SK-N-SH (cell line): ENCODE measurements around the gene SESTD1. TPM values are rescaled to one million over a fixed set of nuclear protein-coding genes. Genes with fewer than 3 reads are reported as not detected.

Source experiments
- CTCF ChIA-PET: fragments of 300-600, 350-600 bp; formaldehyde crosslinking; extraction: SDS; loops from one replicate; lab custom pipeline; 2021; lab: Yijun Ruan, JAX
- POLR2A ChIA-PET: fragments of 350-600 bp; sonication (Branson Sonifier 250); formaldehyde crosslinking; extraction: SDS; loops from one replicate; lab custom pipeline; 2020; ENCODE audit warnings: antibody characterized with exemption, inconsistent platforms; lab: Yijun Ruan, JAX
- DNase-seq: peaks from one replicate; pipeline ENCODE4 v3.0.0; 2012
- H2AFZ ChIP-seq: fragments of 200-600 bp; sonication (generic); 2 replicates; pipeline ENCODE4 v1.8.1; 2016; ENCODE audit warnings: antibody characterized with exemption, mild to moderate bottlenecking, low read depth
- H3F3A ChIP-seq: fragments of 200-600 bp; sonication (generic); replicated peaks from 2 replicates; pipeline ENCODE3; 2016; ENCODE audit warnings: antibody characterized with exemption, mild to moderate bottlenecking; ENCODE audit not compliant: insufficient read depth
- H3K27ac ChIP-seq, 2 experiments: fragments of 200-500 bp in 1 of 2; fragments of 200-600 bp in 1 of 2; sonication (Bioruptor generic) in 1 of 2; sonication (generic), shearing (Covaris generic) in 1 of 2; 2 replicates each; pipeline versions ENCODE4 v1.5.1 to v1.6.1; 2014 to 2016; ENCODE audit warnings: low read depth in 2 of 2, inconsistent platforms in 1 of 2, low read length in 1 of 2, mild to moderate bottlenecking in 1 of 2, mixed read lengths in 1 of 2
- H3K27me3 ChIP-seq: fragments of 200-600 bp; sonication (generic), shearing (Covaris generic); 2 replicates; pipeline ENCODE4 v1.6.1; 2016; ENCODE audit warnings: mixed run types; ENCODE audit not compliant: insufficient read depth
- H3K36me3 ChIP-seq, 2 experiments: fragments of 200-500 bp in 1 of 2; fragments of 200-600 bp in 1 of 2; sonication (Bioruptor generic) in 1 of 2; sonication (generic) in 1 of 2; replicated peaks in 1 of 2; 2 replicates each; pipeline versions ENCODE3 to v1.5.1; 2014 to 2016; ENCODE audit warnings: low read length in 1 of 2, mild to moderate bottlenecking in 1 of 2; ENCODE audit not compliant: insufficient read depth in 2 of 2, control insufficient read depth in 1 of 2
- H3K4me1 ChIP-seq, 2 experiments: fragments of 200-500 bp in 1 of 2; fragments of 200-600 bp in 1 of 2; sonication (Bioruptor generic) in 1 of 2; sonication (generic), shearing (Covaris generic) in 1 of 2; 2 replicates each; pipeline versions ENCODE4 v1.5.1 to v1.6.1; 2014 to 2016; ENCODE audit warnings: low read depth in 1 of 2, low read length in 1 of 2, mixed run types in 1 of 2; ENCODE audit not compliant: insufficient read depth in 2 of 2, control insufficient read depth in 1 of 2
- H3K4me2 ChIP-seq: fragments of 200-600 bp; sonication (generic), shearing (Covaris generic); 2 replicates; pipeline ENCODE4 v1.6.1; 2017; ENCODE audit warnings: mixed run types
- H3K4me3 ChIP-seq, 2 experiments: fragments of 200-500 bp in 1 of 2; fragments of 200-600 bp in 1 of 2; sonication (Bioruptor generic) in 1 of 2; sonication (generic), shearing (Covaris generic) in 1 of 2; 2 replicates each; pipeline versions ENCODE4 v1.5.1 to v1.8.1; 2014 to 2016; ENCODE audit warnings: low read depth in 2 of 2, inconsistent platforms in 1 of 2, low read length in 1 of 2, mild to moderate bottlenecking in 1 of 2, mixed read lengths in 1 of 2, moderate library complexity in 1 of 2
- H3K79me2 ChIP-seq: fragments of 200-600 bp; sonication (generic); 2 replicates; pipeline ENCODE4 v1.8.1; 2017; ENCODE audit warnings: mild to moderate bottlenecking; ENCODE audit not compliant: insufficient read depth
- H3K9ac ChIP-seq: fragments of 200-600 bp; sonication (generic); 2 replicates; pipeline ENCODE4 v1.6.1; 2017; ENCODE audit warnings: mixed run types
- H3K9me2 ChIP-seq: fragments of 200-600 bp; sonication (generic); 2 replicates; pipeline ENCODE4 v1.6.1; 2017; ENCODE audit warnings: mixed run types
- H3K9me3 ChIP-seq: fragments of 200-600 bp; sonication (generic); 2 replicates; pipeline ENCODE4 v1.6.1; 2017; ENCODE audit warnings: mixed run types, mild to moderate bottlenecking, moderate library complexity
- H4K20me1 ChIP-seq: fragments of 200-600 bp; sonication (generic); 2 replicates; pipeline ENCODE4 v1.6.1; 2017; ENCODE audit warnings: mild to moderate bottlenecking, mixed run types; ENCODE audit not compliant: insufficient read depth
- CHD2 ChIP-seq: fragments of 150-350 bp; IDR thresholded peaks from 2 replicates; pipeline ENCODE4 v1.6.1; 2018; ENCODE audit warnings: low read length; ENCODE audit not compliant: partially characterized antibody
- ELF1 ChIP-seq: IDR thresholded peaks from 2 replicates; pipeline ENCODE4 v1.4.0; 2012
- GABPA ChIP-seq: IDR thresholded peaks from 2 replicates; pipeline ENCODE4 v1.4.0; 2012; ENCODE audit warnings: low read depth, mild to moderate bottlenecking
- GATA2 ChIP-seq: sonication (generic); formaldehyde crosslinking; IDR thresholded peaks from 2 replicates; pipeline ENCODE4 v1.5.0; 2020; ENCODE audit warnings: mild to moderate bottlenecking, missing genetic modification reagents
- JUND ChIP-seq: IDR thresholded peaks from 2 replicates; pipeline ENCODE4 v1.4.0; 2012
- MXI1 ChIP-seq: IDR thresholded peaks from 2 replicates; pipeline ENCODE4 v1.6.1; 2012; ENCODE audit warnings: mild to moderate bottlenecking, low read depth, low read length, improper control_type of control experiment
- NRF1 ChIP-seq: IDR thresholded peaks from 2 replicates; pipeline ENCODE4 v1.6.1; 2012; ENCODE audit warnings: low read depth, mild to moderate bottlenecking, low read length
- PBX3 ChIP-seq: IDR thresholded peaks from 2 replicates; pipeline ENCODE4; 2012
- POLR2AphosphoS5 ChIP-seq: IDR thresholded peaks from 2 replicates; pipeline ENCODE4 v1.6.1; 2012; ENCODE audit warnings: low read depth, low read length
- REST ChIP-seq: IDR thresholded peaks from 2 replicates; pipeline ENCODE4 v1.6.1; 2012; ENCODE audit warnings: mild to moderate bottlenecking, low read depth, low read length, moderate library complexity
- RFX5 ChIP-seq: IDR thresholded peaks from 2 replicates; pipeline ENCODE4 v1.6.1; 2012; ENCODE audit warnings: mild to moderate bottlenecking, improper control_type of control experiment, low read length
- RXRA ChIP-seq: IDR thresholded peaks from 2 replicates; pipeline ENCODE4 v1.4.0; 2012; ENCODE audit warnings: low read depth, mild to moderate bottlenecking, borderline replicate concordance
- TAF1 ChIP-seq: IDR thresholded peaks from 2 replicates; pipeline ENCODE4 v1.6.1; 2012; ENCODE audit warnings: low read depth, mild to moderate bottlenecking, low read length, moderate library complexity, borderline replicate concordance
- TCF12 ChIP-seq: IDR thresholded peaks from 2 replicates; pipeline ENCODE4 v1.4.0; 2012
- USF1 ChIP-seq: IDR thresholded peaks from 2 replicates; pipeline ENCODE4 v1.4.0; 2012; ENCODE audit warnings: low read depth, borderline replicate concordance
- YY1 ChIP-seq: IDR thresholded peaks from 2 replicates; pipeline ENCODE4 v1.4.0; 2012; ENCODE audit warnings: low read depth, mild to moderate bottlenecking
- WGBS: methylation state at CpG from one replicate; pipeline ENCODE4 v1.1.6; 2017; ENCODE audit warnings: low lambda C conversion rate; 5-methylcytosine and 5-hydroxymethylcytosine counted together
- polyA plus RNA-seq, 3 experiments: library from polyadenylated mRNA; depleted of rRNA; stranded (reverse); fragments of >200 nt; gene quantifications; 2 replicates each; pipeline ENCODE4 v1.2.3, GENCODE V29; 2012

Gene SESTD1
- polyA plus RNA-seq, 1 of the 3 experiments (the other 2 are of a cell fraction): 4.6 TPM

- Histone ChIP-seq H3K79me2 (no peaks in the 10 kb centered on the region), H3K9me2 (no peaks in the 10 kb centered on the region), H3K4me3 (no peak overlapping the region), H3K4me1 (no peaks in the 10 kb centered on the region), H3K4me2 (no peak overlapping the region), H3F3A (no peaks in the 10 kb centered on the region), H4K20me1 (no peaks in the 10 kb centered on the region), H3K27me3 (no peaks in the 10 kb centered on the region), H2AFZ (no peak overlapping the region), H3K27ac (no peak overlapping the region), H3K9me3 (no peaks in the 10 kb centered on the region), H3K36me3 (no peaks in the 10 kb centered on the region), H3K9ac (no peak overlapping the region)
- no peak for DNase-seq
- POLR2A ChIA-PET: no interaction called here
- CTCF ChIA-PET: no interaction called here
- TF ChIP-seq REST (no peak), TCF12 (no peak)
- 25% methylated on average over 2 of the region's 2 CpGs for WGBS
These were observed 195.5 kb downstream of the SESTD1 start for GRCh38 chr2:179068991-179069643.

- Histone ChIP-seq H3K9me3 (no peaks in the 10 kb centered on the region), H3K4me2 (no peak overlapping the region), H3F3A (no peaks in the 10 kb centered on the region), H3K27me3 (no peaks in the 10 kb centered on the region), H3K9me2 (no peaks in the 10 kb centered on the region), H3K4me3 (no peak overlapping the region), H2AFZ (no peak overlapping the region; the same call in 1 of the 2 replicates), H3K4me1 (no peaks in the 10 kb centered on the region), H4K20me1 (no peaks in the 10 kb centered on the region), H3K27ac (peak overlapping the region in 1 of 2 experiments; percentile 16; a peak in 1 of 4 replicates), H3K9ac (no peak overlapping the region), H3K36me3 (no peaks in the 10 kb centered on the region), H3K79me2 (no peaks in the 10 kb centered on the region)
- CTCF ChIA-PET: interaction anchor here (1.2 kb wide), 1 partner anchor 9 kb away, joined by 4 read pairs; the partner anchor contains the start of gene CCDC141
- DNase-seq: no peak
- POLR2A ChIA-PET: no interaction called here
- WGBS: 79% methylated on average over 2 of the region's 2 CpGs
- TF ChIP-seq ELF1 (no peak), JUND (no peak), PBX3 (no peak), RXRA (no peak), YY1 (no peak), GATA2 (CRISPR knock-in tag) (no peak), GABPA (no peak), RFX5 (no peak), MXI1 (no peak), CHD2 (no peak), NRF1 (no peak), TAF1 (no peak), REST (no peak), USF1 (no peak), POLR2AphosphoS5 (no peak)
These were observed 205.5 kb downstream of the SESTD1 start for GRCh38 chr2:179059026-179059700.
